Measurements from ENCODE around the gene PRKAR1A.

Gene PRKAR1A

GRCh38 chr17:68519911-68520310, 7.7 kb downstream of the PRKAR1A start:
- H3K36me3 ChIP-seq: peaks cover 83% of the 10 kb centered on the region
- no peak overlapping the region for H3K27ac ChIP-seq
- no peak for TF ChIP-seq Cebpa-rat (IDR thresholded peaks at IDR 0.05)
- no peak overlapping the region for H3K9ac ChIP-seq
- H3K9me3 ChIP-seq: peaks cover 14% of the 10 kb centered on the region
- no peak overlapping the region for H3K4me3 ChIP-seq
- no peaks in the 10 kb centered on the region for H3K27me3 ChIP-seq
- H3K4me2 ChIP-seq: no peak overlapping the region
- peaks cover 77% of the 10 kb centered on the region for H4K20me1 ChIP-seq
- peaks cover 11% of the 10 kb centered on the region for H3K4me1 ChIP-seq

GRCh38 chr17:68522266-68522665, 10.0 kb downstream of the PRKAR1A start:
- Histone ChIP-seq H3K9ac (no peak overlapping the region), H3K36me3 (peaks cover 89% of the 10 kb centered on the region), H3K4me1 (no peaks in the 10 kb centered on the region; the same call in 1 of the 2 replicates), H3K4me2 (no peak overlapping the region), H3K9me3 (peaks cover 12% of the 10 kb centered on the region), H3K4me3 (no peak overlapping the region), H4K20me1 (peaks cover 78% of the 10 kb centered on the region), H3K27ac (no peak overlapping the region), H3K27me3 (no peaks in the 10 kb centered on the region)
- TF ChIP-seq Cebpa-rat (IDR thresholded peaks at IDR 0.05): no peak

- no peak for TF ChIP-seq Cebpa-rat (IDR thresholded peaks at IDR 0.05)
- no peak overlapping the region for H3K4me3 ChIP-seq
- H3K4me1 ChIP-seq: no peaks in the 10 kb centered on the region
- H4K20me1 ChIP-seq: peaks cover 70% of the 10 kb centered on the region
- no peaks in the 10 kb centered on the region for H3K27me3 ChIP-seq
- no peak overlapping the region for H3K4me2 ChIP-seq
- H3K9ac ChIP-seq: no peak overlapping the region
- H3K27ac ChIP-seq: no peak overlapping the region
- peaks cover 91% of the 10 kb centered on the region for H3K36me3 ChIP-seq
- H3K9me3 ChIP-seq: no peaks in the 10 kb centered on the region
Observed at GRCh38 chr17:68526548-68526947, 14.3 kb downstream of the PRKAR1A start.

- Histone ChIP-seq H3K9me3 (no peaks in the 10 kb centered on the region), H3K27ac (no peak overlapping the region), H3K4me1 (no peaks in the 10 kb centered on the region), H3K9ac (no peak overlapping the region), H3K4me2 (no peak overlapping the region), H3K27me3 (no peaks in the 10 kb centered on the region), H3K36me3 (peaks cover 89% of the 10 kb centered on the region), H4K20me1 (peaks cover 67% of the 10 kb centered on the region), H3K4me3 (no peak overlapping the region)
- no peak for TF ChIP-seq Cebpa-rat (IDR thresholded peaks at IDR 0.05)
Observed at GRCh38 chr17:68527314-68527713, 15.1 kb downstream of the PRKAR1A start.

- no peaks in the 10 kb centered on the region for H3K27me3 ChIP-seq
- H3K4me1 ChIP-seq: no peaks in the 10 kb centered on the region
- no peak overlapping the region for H3K27ac ChIP-seq
- H3K4me2 ChIP-seq: no peak overlapping the region
- peaks cover 94% of the 10 kb centered on the region for H3K36me3 ChIP-seq
- peaks cover 63% of the 10 kb centered on the region for H4K20me1 ChIP-seq
- TF ChIP-seq Cebpa-rat (IDR thresholded peaks at IDR 0.05): no peak
- no peaks in the 10 kb centered on the region for H3K9me3 ChIP-seq
- H3K4me3 ChIP-seq: no peak overlapping the region
- H3K9ac ChIP-seq: no peak overlapping the region
Observed at GRCh38 chr17:68531252-68531651, 19.0 kb downstream of the PRKAR1A start.

- no peak overlapping the region for H3K9ac ChIP-seq
- H3K9me3 ChIP-seq: no peaks in the 10 kb centered on the region
- H3K4me2 ChIP-seq: no peak overlapping the region
- H3K36me3 ChIP-seq: peaks cover 94% of the 10 kb centered on the region
- peaks cover 63% of the 10 kb centered on the region for H4K20me1 ChIP-seq
- no peak for TF ChIP-seq Cebpa-rat (IDR thresholded peaks at IDR 0.05)
- H3K27me3 ChIP-seq: no peaks in the 10 kb centered on the region
- no peak overlapping the region for H3K27ac ChIP-seq
- no peaks in the 10 kb centered on the region for H3K4me1 ChIP-seq
- no peak overlapping the region for H3K4me3 ChIP-seq
Observed at GRCh38 chr17:68532826-68533225, 20.6 kb downstream of the PRKAR1A start.

GRCh38 chr17:68533887-68534694, 21.9 kb downstream of the PRKAR1A start:
- no peak overlapping the region for H3K4me3 ChIP-seq
- no peaks in the 10 kb centered on the region for H3K4me1 ChIP-seq
- H3K27ac ChIP-seq: no peak overlapping the region
- H3K36me3 ChIP-seq: peaks cover 92% of the 10 kb centered on the region
- H3K4me2 ChIP-seq: no peak overlapping the region
- H3K27me3 ChIP-seq: no peaks in the 10 kb centered on the region
- TF ChIP-seq Cebpa-rat (IDR thresholded peaks at IDR 0.05): no peak
- no peaks in the 10 kb centered on the region for H3K9me3 ChIP-seq
- H4K20me1 ChIP-seq: peaks cover 73% of the 10 kb centered on the region
- no peak overlapping the region for H3K9ac ChIP-seq

GRCh38 chr17:68534695-68535088, 22.5 kb downstream of the PRKAR1A start:
- H3K9ac ChIP-seq: no peak overlapping the region

GRCh38 chr17:68535922-68536321, 23.7 kb downstream of the PRKAR1A start:
- H3K4me3 ChIP-seq: no peak overlapping the region
- peaks cover 92% of the 10 kb centered on the region for H3K36me3 ChIP-seq
- no peak overlapping the region for H3K9ac ChIP-seq
- no peaks in the 10 kb centered on the region for H3K27me3 ChIP-seq
- H3K4me2 ChIP-seq: no peak overlapping the region
- H3K9me3 ChIP-seq: no peaks in the 10 kb centered on the region
- no peak overlapping the region for H3K27ac ChIP-seq
- peaks cover 73% of the 10 kb centered on the region for H4K20me1 ChIP-seq
- TF ChIP-seq Cebpa-rat (IDR thresholded peaks at IDR 0.05): no peak
- H3K4me1 ChIP-seq: no peaks in the 10 kb centered on the region

More at GRCh38 chr17:68534695-68535088, 22.5 kb downstream of the PRKAR1A start:
- Histone ChIP-seq H3K9me3 (no peaks in the 10 kb centered on the region), H3K27ac (no peak overlapping the region), H3K36me3 (peaks cover 92% of the 10 kb centered on the region), H3K27me3 (no peaks in the 10 kb centered on the region), H3K4me1 (no peaks in the 10 kb centered on the region), H4K20me1 (peaks cover 73% of the 10 kb centered on the region), H3K4me2 (no peak overlapping the region), H3K4me3 (no peak overlapping the region)
- no peak for TF ChIP-seq Cebpa-rat (IDR thresholded peaks at IDR 0.05)

- Histone ChIP-seq H3K9me3 (no peaks in the 10 kb centered on the region), H3K4me3 (no peak overlapping the region), H3K4me2 (no peak overlapping the region), H3K36me3 (peaks cover 63% of the 10 kb centered on the region), H3K27me3 (no peaks in the 10 kb centered on the region), H3K4me1 (no peaks in the 10 kb centered on the region), H4K20me1 (peaks cover 44% of the 10 kb centered on the region; the same call in 1 of the 2 replicates), H3K27ac (no peak overlapping the region), H3K9ac (no peak overlapping the region)
- no peak for TF ChIP-seq Cebpa-rat (IDR thresholded peaks at IDR 0.05)
Observed at GRCh38 chr17:68539548-68540467, 27.6 kb downstream of the PRKAR1A start.

Measured in BLaER1 (cell line).